Astrocyte of the cerebellum (primary cell): Measurements from ENCODE around the gene STING1.
"Not testable (repeated sequence)": the region's sequence is repeated elsewhere in the genome, so short reads cannot be mapped to it uniquely, and the experiment has no call there.

Source experiments
- DNase-seq: peaks from one replicate; pipeline ENCODE4 v3.0.0-alpha.2; 2011; ENCODE audit warnings: low read depth
- H3K4me3 ChIP-seq: 2 replicates; pipeline ENCODE4 v1.5.1; 2011; ENCODE audit warnings: mild to moderate bottlenecking, low read depth, low read length, moderate library complexity
- CTCF ChIP-seq: IDR thresholded peaks from 2 replicates; pipeline ENCODE4 v1.5.1; 2012; ENCODE audit warnings: low read length, low read depth, moderate library complexity, mild to moderate bottlenecking; ENCODE audit errors: missing control alignments
- in situ Hi-C: cut with HindIII; loops from 2 replicates; pipeline ENCODE4 v1.10.0; 2017; ENCODE audit warnings: low sequenced_read_pairs

STING1 gene

GRCh38 chr5:139482050-139482889 lies at the start of gene STING1:
Gene STING1, minus strand, starts transcription at chr5:139482758. Its CDS starts 1,054 bp downstream, at chr5:139481704.
- peak; percentile 89 for DNase-seq
- TF ChIP-seq CTCF: no peak
- in situ Hi-C loops: no loop called here
- peak within 1 kb of the TSS; percentile 44 for H3K4me3 ChIP-seq

GRCh38 chr5:139531772-139532169 lies 49.2 kb upstream of the STING1 start:
- TF ChIP-seq CTCF: no peak
- no peak overlapping the region for H3K4me3 ChIP-seq
- no peak for DNase-seq
- in situ Hi-C loops: no loop called here

- in situ Hi-C loops, H3K4me3 ChIP-seq, DNase-seq: not testable (repeated sequence)
Observed at GRCh38 chr5:139530079-139530478, 47.5 kb upstream of the STING1 start.

- not testable (repeated sequence) for DNase-seq, H3K4me3 ChIP-seq
- in situ Hi-C loops: loop anchor here (10.0 kb wide), 1 partner anchor 114 kb away; no protein-coding TSS in a partner anchor
Observed at GRCh38 chr5:139528695-139529094, 46.1 kb upstream of the STING1 start.

- DNase-seq, H3K4me3 ChIP-seq: not testable (repeated sequence)
- in situ Hi-C loops: loop anchor here (10.0 kb wide), 1 partner anchor 113 kb away; no protein-coding TSS in a partner anchor
Observed at GRCh38 chr5:139527896-139528467, 45.4 kb upstream of the STING1 start.

- H3K4me3 ChIP-seq, DNase-seq: not testable (repeated sequence)
- in situ Hi-C loops: loop anchor here (10.0 kb wide), 1 partner anchor 112 kb away; no protein-coding TSS in a partner anchor
Observed at GRCh38 chr5:139527090-139527470, 44.5 kb upstream of the STING1 start.

- not testable (repeated sequence) for DNase-seq, H3K4me3 ChIP-seq
- in situ Hi-C loops: loop anchor here (10.0 kb wide), 1 partner anchor 112 kb away; no protein-coding TSS in a partner anchor
Observed at GRCh38 chr5:139526309-139527089, 43.9 kb upstream of the STING1 start.

- not testable (repeated sequence) for H3K4me3 ChIP-seq, DNase-seq
- in situ Hi-C loops: loop anchor here (10.0 kb wide), 1 partner anchor 111 kb away; no protein-coding TSS in a partner anchor
Observed at GRCh38 chr5:139525586-139526308, 43.2 kb upstream of the STING1 start.

- no peak for DNase-seq
- no peak for TF ChIP-seq CTCF
- H3K4me3 ChIP-seq: no peak overlapping the region
- in situ Hi-C loops: loop anchor here (10.0 kb wide), 1 partner anchor 110 kb away; no protein-coding TSS in a partner anchor
Observed at GRCh38 chr5:139524940-139525585, 42.5 kb upstream of the STING1 start.
